Vagina (tissue), 2 donors: Measurements from ENCODE around the gene ANO2.

Experiments
- CTCF ChIP-seq, 3 experiments: fragments of 450-650 bp in 2 of 3; fragments of 200-600 bp in 1 of 3; sonication (generic) in 1 of 3; IDR thresholded peaks; one replicate each; pipeline ENCODE4 v1.5.1; 2017 to 2019; ENCODE audit warnings: antibody characterized with exemption in 3 of 3, mild to moderate bottlenecking in 2 of 3, moderate library complexity in 2 of 3
- POLR2A ChIP-seq, 2 donors: fragments of 450-650 bp; IDR thresholded peaks; one replicate each; pipeline ENCODE4 v1.6.1; 2017; ENCODE audit warnings: antibody characterized with exemption in 2 of 2, mild to moderate bottlenecking in 2 of 2, moderate library complexity in 2 of 2
- POLR2AphosphoS5 ChIP-seq, 2 donors: sonication (generic); formaldehyde crosslinking; IDR thresholded peaks; one replicate each; pipeline ENCODE4 v1.9.0; 2017; ENCODE audit warnings: antibody characterized with exemption in 2 of 2, mild to moderate bottlenecking in 2 of 2, low read depth in 1 of 2; ENCODE audit not compliant: insufficient read depth in 1 of 2

- TF ChIP-seq CTCF (IDR thresholded peaks at IDR 0.05) (no peak), POLR2A (IDR thresholded peaks at IDR 0.05) (no peak), POLR2AphosphoS5 (IDR thresholded peaks at IDR 0.05; ENCODE audit: insufficient read depth in 1 of 2, low read depth in 1 of 2) (no peak)
Observed at GRCh38 chr12:5643266-5643665, 301.8 kb downstream of the ANO2 start.
